Nucleus accumbens (tissue), 56 donors: ENCODE measurements around the gene HOXD12.

Experiments used
- DNase-seq, 56 donors: peaks; one replicate each; lab custom pipeline; 2025; lab: John Stamatoyannopoulos, UW

HOXD12 gene

DNA sequence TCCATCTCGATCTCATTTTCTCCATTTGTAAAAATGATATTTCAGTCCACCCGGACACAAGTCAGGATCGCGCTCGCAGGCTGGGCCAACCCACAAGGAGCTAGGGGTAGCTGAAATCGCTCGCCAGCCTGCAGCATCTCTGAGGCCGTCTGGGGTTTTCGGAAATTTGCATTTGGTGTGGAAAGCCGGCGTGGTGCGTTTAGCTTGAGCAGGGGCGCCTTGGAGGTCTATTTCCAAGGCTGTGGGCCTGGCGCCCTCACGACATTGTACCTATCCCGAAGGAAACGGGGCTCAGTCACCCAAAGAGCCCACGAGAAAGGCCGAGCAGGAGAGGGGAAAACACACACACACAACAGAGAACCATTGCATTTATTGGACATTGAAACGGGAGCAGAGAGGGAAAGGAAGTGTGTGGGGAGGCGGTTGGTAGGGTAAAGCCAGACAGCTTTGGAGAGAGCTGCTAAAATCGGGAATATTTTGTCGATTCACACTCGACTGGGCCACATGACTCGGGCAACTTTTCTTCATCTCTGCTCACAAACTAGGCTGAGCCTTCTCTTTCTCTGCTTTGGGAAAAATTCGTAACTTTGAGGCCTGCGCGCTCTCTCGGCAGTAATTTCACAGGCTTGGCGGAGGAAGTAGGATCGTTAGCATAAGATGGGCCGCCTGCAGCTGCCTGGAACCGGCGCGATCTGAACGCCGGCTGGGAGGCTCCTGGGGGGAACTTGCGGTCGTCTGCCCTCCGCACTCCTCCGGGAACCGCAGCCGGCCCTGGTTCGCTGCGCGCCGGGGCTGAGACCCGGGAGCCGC, 28.8 kb downstream of the HOXD12 start:
- no peak for DNase-seq

DNA sequence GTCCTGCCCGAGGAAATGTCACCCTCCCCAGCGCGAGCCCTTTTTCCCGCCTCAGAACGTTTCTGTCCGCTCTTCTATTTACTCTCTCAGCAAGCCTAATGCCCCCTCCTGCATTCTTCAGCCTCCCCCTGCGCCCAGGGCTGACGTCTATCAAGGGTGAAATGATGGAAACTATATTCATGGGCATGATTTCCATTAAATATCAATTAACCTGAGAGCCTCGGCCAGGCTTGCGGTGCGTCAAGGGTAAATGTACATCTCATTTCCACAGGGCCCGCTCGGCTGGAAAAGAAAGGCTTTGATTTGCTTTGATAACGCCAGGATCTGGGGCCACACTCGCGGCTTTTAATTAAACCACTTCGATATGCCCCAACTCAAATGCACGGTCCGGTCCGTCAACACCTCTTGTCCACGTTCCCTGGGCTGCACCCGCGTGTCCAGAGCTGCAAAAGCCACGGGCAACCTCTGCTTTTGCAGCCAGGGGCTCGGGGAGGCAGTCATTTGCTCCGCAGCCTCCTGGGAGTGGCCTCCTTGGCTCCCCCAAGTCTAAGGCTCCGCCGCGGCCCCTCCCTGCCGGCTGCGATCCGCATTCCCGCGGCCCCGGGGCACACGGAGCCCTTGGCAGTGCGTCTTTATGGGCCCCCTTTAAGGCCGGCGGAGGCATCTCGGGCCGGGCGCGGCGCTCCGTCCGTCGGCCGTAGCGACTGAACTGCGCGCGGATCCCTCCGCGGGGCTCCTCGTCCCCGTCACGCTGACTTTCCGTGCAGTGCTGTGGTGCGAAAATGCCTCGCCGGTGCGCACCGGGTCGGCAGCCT, 29.6 kb downstream of the HOXD12 start, which contains the start of gene HOXD8:
HOXD8 (plus strand) TSS at position 724 of the 815 bp plus-strand sequence. CDS start 662 bp downstream, outside the sequence.
- DNase-seq = no peak

DNA sequence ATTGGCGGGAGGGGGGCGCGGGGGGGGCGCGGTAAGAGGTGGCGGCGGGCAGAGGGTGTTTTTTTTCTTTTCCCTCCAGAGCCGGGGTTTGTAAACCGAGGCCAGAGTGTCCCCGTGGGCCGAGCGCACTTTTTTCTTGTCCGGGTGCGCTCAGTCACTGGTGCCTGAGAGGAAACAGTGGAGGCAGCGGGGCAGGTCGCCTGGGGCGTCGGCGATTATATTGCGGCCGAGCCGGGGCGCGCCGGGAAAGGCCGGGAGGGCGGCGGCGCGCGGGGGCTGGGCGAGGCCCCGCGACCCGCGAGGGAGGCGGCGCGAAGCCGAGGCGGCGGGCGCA, 30.2 kb downstream of the HOXD12 start:
- no peak for DNase-seq

DNA sequence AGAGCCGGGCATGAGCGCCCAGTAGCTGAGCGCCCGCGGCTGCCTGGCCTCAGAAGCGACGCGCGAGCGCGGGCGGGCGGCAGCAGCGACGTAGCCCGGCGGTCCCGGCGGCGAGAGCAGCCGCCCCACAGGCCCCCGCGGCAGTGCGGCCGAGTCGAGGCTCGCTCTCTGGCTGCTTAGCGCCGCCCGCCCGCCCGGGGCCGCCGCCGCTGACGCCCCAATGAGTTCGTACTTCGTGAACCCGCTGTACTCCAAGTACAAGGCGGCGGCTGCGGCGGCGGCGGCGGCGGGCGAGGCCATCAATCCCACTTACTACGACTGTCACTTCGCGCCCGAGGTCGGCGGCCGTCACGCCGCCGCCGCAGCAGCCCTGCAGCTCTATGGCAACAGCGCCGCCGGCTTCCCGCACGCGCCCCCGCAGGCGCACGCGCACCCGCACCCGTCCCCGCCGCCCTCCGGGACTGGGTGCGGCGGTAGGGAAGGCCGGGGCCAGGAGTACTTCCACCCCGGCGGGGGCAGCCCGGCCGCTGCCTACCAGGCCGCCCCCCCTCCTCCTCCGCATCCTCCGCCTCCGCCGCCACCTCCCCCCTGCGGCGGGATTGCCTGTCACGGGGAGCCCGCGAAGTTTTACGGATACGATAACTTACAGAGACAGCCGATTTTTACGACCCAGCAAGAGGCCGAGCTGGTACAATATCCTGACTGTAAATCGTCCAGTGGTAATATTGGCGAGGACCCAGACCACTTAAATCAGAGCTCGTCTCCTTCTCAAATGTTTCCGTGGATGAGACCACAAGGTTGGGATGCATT, 30.8 kb downstream of the HOXD12 start:
- DNase-seq = no peak

DNA sequence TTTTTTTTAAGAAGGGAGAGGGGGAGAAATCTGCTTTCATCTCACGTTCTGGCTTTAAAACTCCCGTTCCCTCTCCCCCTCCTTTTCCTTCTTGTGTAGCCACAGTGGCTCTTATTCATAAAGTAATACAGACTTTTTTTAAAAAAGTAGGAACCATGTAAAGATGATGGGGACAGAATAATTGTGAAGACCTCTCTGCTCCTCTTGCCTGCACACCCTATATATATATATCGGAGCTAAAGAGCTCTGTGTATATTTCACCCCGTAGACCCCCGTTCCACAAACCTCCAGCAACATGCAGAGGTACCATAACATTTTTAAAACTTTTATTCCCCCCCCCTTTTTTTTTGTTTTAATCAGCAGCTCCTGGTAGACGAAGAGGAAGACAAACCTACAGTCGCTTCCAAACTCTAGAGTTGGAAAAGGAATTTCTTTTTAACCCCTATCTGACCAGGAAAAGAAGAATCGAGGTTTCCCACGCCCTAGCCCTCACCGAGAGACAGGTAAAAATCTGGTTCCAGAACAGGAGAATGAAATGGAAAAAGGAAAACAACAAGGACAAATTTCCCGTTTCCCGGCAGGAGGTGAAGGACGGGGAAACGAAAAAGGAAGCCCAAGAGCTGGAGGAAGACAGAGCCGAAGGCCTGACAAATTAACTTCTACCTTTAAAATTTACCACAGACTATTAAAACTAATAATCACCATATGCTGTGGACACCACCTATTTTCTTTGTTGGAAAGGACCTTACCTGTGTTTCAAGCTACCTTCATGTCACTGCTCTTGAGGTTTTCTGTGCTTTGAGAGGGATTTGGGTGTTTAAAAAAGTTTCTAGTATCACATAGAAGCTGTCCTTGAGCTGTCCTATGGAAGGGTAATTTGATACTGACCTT, 31.6 kb downstream of the HOXD12 start:
- DNase-seq = no peak

DNA sequence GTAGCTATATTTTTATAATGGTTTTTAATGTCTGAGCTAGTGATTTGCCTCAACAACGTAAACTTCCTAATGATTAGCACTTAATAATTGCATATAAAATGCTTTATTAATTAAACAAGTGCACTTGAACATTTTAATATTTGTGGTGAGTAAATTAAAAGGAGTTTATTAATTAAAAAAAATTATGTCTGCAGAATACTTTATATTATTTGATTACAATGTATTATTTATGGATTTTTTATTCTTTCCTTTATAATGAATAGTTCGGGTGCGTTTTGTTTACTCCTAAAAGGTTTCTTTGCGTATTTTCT, 32.2 kb downstream of the HOXD12 start:
- no peak for DNase-seq

DNA sequence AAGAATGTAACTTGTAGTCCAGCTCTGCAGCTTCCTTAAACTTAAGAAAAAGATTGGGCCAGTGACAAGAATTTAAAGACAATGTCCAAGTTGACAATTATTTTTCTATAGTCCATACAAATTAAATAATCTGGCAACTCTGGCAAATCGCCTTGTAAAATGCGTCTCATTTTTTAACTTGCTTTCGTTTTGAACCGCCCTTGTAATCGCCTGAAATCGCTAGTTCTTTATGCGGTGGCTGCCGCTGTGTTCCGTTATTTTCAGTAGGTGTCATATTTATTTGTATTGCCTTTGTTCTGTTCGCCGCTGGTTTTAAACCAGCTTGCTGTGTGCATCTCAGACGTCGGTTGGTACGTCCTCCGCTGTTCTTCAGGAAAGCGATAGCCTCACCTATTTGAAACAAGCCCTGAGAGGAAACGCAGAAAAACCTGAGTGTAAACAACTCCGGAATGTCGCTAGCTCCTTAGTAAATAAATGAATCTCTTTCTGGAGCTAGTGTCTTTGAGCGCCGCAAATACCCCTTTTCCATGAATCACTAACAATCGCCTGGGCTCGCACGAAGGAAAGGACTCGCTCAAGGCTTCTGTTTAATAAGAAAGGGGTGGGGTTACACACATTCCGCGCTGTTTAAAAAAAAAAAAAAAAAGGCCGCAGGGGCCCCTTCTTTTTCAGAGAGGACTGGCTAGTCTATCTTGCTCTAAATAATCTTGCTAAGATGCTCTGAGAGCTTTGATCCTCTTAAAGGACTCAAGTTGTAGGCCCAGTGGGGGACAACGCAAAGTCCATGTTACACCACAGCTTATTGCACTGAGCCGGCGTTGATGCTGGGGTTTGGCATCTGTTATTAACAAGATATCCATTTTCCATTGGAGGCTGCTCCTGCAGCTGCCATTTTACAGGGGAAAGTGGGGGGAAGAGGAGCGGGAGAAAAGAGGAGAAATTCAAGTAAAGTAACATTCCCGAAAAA, 32.9 kb downstream of the HOXD12 start:
- no peak for DNase-seq

DNA sequence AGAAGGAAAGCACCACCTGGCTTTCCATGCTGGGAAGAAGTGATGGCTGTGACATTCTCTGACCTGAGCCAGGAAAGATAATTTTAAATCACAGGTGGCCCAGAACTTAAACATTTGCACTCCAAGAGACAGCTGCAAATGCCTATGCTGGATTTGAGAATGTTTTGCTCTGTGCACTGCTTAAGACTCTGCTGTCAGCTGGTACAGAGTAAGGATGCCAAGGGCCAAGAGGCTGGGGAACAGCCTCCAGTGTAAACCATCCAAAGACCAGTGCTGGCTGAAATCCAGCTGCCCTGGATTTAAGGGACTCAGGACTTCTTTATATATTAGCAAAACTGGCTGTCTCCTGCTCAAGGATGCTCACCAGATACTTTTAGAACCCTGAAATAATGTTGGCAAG, 33.8 kb downstream of the HOXD12 start:
- no peak for DNase-seq

DNA sequence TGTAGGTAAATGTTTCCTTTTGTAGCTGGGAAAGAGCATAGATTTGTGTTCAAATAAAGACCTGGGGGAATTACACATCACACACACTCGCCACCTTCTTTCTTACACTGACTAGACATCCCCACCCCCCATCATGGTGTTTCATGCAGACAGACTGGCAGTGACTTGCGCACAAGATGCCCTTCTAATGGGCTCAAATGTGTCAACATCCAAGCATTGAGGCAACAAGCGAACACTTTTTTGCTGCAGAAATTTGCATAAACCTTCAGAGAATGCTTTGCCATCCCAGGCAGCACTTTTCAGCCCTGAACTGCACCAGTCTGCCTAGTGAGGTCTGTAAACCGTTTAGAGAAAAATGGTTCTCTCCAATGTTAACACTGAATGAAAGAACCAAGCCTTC, 34.4 kb downstream of the HOXD12 start:
- no peak for DNase-seq

DNA sequence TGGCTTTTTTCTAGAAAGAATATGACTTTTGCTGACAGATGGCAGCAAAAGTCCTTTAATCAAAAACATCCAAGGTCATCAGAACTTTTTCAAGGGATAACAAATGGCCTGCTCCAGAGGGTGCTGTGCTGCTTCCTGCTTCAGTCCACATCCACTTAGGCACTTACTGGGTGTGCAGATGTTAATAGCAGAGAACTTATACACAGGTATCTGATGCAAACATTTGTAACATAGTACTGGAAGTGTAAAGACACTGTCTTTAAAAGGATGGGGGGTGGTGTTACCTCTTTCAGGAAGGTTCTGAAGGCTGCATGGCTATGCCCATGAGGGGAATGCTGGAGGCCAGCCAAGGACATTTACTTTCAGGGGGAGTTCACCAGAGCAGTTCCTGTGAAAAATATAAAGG, 35.4 kb downstream of the HOXD12 start:
- DNase-seq = no peak

DNA sequence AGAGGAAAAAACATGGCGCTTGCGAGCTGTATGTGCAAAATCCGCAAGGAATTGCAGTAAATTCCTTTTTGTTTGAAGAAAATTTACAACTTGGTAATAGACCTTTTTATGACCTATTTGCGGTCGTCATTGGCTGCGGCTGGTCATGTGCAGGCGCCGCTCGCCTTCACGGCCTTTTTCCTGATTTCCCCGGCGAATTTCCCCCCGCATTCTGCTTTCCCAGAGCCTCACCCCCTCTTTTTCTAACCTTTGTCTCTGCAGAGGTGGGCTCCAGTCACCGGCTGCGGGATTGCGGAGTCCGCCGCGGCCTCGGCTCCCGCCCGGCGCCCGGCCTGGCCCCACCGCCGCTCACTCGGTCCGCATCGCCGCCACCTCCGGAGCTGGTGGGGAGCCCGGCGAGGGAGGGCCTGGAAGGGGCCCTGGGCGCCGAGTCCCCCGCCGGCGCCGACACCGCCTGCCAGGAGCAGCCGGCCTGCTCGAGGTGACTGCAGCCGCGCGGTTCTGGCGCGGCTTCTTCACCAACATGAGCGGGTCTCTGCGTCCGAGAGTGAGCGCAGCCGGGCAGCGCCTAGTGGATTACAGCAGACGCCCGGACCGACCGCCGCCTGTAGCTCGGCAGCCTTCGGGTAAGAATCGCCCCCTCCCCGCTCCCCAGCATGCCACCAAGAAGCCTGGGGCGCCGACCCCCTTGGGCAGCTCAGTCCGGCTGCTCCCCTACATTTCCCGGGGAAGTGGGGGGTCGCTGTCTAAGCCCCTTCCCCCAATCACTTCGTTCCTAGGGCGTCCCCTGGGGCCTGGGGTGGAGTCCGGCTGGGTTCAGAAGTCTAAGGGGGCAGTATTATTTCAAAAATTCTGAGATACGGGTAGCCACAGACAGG, 37.0 kb downstream of the HOXD12 start:
- no peak for DNase-seq

DNA sequence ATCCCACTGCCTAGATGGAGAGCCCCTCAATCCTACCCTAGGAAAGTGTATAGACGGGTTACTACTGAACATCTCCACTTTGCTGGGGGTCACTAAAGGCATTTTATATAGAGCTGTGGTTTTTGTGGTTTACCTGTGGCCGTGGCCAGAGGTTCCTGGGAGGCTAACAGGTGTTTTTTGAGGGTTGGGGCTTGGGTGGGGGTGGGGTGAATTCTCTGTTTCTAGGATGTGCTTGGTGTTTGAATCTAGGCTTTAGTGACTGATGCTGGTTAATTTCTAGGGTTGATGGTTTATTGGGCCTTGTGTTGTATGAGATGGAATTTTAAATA, 37.6 kb downstream of the HOXD12 start:
- no peak for DNase-seq

DNA sequence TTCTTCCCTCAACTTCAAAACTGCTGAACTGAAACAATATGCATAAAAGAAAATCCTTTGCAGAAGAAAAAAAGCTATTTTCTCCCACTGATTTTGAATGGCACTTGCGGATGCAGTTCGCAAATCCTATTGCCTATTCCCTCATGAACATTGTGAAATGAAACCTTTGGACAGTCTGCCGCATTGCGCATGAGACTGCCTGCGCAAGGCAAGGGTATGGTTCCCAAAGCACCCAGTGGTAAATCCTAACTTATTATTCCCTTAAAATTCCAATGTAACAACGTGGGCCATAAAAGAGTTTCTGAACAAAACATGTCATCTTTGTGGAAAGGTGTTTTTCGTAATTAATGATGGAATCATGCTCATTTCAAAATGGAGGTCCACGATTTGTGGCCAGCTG, 38.3 kb downstream of the HOXD12 start:
- DNase-seq = no peak

DNA sequence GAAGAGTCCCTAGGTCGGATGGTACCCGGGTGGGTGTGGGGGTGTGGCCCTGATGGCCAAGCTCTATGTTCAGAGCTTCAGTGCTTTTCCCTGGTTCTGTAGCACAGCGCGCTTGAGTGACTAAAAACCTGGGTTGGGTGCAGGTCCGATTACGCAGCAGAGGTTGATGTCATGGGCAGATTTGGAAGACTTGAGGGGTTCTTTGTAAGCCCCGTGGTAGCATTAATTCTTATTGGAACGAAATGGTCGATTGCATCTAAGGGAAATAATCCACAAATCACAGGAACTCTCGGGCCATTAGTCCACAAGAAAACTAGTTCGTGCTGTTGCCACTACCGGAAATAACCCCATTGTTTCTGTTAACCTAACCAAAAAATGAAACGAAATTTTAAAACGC, 38.9 kb downstream of the HOXD12 start:
- DNase-seq = no peak

DNA sequence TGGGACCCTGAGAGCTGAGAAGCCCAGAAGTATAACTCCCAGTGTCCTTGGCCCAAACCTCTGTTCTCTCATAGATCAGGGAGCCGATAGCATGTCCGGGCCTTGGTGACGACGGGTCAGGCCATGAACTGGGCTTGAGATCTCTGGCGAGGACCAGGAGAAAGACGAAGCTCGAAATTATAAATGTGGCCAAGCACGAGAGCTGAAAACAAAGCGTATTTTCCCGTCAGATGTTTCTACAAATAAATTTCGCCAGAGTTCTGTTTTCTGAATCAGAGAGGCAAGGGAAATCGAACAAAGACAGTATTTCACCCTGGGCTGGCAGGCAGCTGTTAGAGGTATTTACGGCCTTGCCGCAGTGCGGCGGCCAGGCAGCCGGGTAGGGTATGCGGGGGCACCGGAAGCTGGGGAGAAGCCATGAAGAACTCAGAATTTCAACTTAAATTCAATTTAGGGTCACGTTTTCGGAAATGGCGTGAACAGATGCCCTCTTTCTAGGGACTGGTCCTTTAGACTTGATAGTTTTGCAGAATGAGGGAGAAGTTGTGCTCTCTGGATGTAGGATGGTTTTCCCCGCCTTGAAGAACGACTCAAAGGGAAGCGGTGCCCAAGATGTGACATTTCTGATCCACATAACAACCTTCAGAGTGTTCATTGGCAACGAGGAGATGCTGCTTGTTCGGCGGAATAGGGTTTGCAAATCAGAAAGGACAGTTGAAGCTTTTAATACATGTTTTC, 39.5 kb downstream of the HOXD12 start:
- DNase-seq = no peak

DNA sequence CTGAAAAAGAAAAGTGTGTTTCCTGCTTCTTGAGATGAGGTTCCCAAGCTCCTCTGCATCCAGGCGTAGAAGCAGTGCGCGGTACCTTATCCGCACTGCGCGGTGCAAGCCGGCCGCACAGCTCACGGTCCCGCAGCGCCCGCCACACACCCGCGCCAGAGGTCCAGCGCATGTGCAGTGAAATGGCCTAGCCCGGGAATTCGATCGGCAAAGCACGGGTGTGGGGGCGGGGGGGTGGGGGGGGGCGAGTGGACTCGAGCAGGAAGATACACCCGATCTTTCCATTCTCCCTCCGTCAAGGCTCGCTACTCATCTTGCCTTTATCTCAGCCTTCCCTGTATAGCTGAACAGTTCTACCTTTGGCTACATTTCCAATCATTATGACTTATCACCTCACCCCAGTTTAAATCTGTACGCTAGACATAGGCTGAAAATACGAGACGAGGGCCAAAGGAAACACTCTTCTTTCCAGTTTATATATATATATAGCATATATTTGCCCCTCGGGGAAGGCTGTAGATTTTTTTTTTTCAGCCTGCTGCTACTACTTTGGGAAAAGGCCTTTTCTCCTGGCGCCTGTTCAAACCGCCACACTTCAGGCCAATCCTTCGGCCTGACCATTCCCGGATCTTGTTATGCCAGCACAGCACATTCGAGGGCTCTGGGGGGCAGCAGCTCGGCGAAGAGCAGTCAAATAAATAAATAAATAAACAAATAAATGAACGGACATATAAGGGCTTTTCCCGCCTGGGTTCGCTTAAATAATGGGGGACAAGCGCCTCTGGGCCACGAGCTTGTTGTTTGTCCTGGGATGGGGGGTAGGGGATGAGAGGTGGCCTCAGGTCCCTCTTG, 40.3 kb downstream of the HOXD12 start:
- DNase-seq = no peak
